Measurements from ENCODE around the gene OVOL1. TPM values are rescaled to one million over a fixed set of nuclear protein-coding genes. Genes with fewer than 3 reads are reported as not detected.

The OVOL1 gene
- total RNA-seq, 1 experiment from 2014 or later = not detected

DNA sequence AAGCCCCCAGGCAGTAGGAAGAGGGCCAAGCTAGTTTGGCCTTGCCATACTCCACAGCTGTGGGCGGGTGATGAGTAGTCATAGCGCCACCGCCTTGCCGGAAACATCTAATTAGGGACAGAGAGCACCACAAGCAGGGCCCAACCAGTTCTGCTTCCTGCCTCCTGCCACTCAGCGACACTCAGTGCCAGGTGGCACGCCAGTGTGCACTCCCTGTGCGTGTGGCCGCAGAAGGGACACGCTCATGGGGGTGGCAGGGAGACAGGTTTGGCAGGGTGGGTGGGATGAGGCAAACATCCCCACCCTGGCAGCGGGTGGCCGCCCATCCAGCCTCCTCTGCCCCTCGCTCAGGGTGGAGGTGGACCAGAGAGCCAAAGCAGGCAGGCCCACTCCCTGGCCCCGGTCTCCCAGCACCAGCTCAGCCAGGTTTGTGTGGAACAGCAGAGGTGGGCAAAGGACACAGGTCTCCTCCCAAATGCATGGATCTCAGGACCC is 4.9 kb downstream of the OVOL1 start:
- peak; percentile 53 for DNase-seq (ENCODE audit: low read depth)

- DNase-seq (ENCODE audit: low read depth) = no peak
Measured at GRCh38 chr11:65792456-65792855, 5.6 kb downstream of the OVOL1 start.

DNA sequence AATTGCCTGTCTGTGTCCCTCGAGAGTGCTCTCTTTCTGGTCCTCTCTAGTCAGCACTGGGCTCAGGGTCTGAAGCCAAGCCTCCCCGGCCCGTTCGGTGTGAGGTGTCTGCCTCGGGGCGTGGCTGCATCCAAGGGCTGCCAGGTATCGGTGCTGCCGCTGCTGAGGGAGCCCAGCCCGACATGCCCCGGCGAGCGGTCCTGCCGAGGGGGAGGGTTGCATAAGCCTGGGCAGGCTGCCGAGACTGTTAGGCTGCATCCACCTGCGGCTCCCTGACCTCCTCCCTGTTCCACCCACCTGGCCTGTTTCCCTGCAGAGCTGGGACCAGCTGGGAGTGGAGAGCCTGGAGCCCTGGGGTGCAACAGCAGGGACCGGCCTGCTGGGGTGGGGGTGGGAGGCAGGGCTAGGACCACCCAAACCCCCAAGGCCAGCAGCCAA is 6.3 kb downstream of the OVOL1 start:
- no peak for DNase-seq (ENCODE audit: low read depth)

DNA sequence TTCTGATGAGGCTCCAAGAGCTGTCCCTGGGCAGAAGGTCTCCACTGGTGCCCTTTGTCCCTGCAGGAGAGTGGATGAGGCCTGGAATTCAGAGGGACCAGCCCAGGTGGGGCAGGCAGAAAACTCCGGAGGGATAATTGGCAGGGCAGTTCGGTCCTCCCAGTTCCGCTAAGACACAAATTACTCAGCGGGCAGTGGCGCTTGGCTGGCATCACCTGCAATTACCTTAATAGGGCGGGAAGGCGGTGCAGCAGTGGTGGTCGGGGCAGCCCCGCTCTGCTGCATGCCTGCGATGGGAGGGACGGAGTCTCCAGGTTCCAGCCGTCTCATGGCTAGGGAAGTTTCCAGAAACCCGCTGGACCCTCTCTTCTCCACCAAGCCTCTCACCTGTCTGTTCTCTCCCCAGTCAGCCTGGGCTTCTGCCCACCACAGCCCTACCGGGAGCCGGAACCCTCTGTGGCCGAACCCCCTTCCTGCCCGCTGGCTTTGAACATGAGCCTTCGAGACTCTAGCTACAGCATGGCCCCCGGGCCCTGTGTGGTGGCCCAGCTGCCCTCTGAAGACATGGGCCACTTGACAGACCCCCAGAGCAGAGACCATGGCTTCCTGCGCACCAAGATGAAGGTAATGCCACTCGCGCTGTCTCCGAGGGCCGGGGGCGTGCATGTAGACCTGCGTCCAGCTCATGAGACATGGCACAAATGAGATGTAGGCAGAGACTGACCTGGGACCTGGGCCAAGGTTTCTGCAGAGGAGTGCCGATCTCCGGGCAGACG is 7.0 kb downstream of the OVOL1 start:
- no peak for DNase-seq (ENCODE audit: low read depth)

DNA sequence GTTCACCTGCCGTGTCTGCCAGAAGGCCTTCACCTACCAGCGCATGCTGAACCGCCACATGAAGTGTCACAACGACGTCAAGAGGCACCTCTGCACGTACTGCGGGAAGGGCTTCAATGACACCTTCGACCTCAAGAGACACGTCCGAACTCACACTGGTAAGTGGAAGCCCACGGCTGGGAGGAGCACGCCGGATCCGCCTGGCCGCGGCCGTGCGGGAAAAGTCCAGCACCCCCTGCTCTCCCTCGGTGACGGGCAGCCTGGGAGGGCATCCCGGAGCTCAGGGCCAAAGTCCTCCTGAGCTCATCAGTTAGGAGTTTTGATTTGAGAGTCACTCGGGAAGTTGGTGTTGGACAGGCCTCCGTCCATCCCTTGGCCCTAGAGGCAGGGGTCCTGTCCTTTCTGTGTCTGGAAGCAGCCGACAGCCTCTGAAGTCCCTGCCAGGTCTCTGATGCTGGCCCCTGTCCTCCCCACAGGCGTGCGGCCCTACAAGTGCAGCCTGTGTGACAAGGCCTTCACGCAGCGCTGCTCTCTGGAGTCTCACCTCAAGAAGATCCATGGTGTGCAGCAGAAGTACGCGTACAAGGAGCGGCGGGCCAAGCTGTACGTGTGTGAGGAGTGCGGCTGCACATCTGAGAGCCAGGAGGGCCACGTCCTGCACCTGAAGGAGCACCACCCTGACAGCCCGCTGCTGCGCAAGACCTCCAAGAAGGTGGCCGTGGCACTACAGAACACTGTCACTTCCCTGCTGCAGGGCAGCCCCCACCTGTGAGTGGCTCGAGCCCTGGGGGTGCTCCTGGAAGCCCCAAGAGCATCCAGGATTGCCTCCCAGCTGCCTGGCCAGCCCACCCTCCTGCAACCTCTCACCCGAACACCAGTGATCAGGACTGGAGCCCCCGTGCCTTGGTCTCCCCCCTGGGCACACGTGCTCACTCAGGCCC is 8.0 kb downstream of the OVOL1 start:
- DNase-seq (ENCODE audit: low read depth) = no peak

- DNase-seq (ENCODE audit: low read depth) = no peak
Measured at GRCh38 chr11:65796726-65797601, 10.1 kb downstream of the OVOL1 start.

- DNase-seq (ENCODE audit: low read depth) = no peak
Measured at GRCh38 chr11:65797711-65798110, 10.8 kb downstream of the OVOL1 start.

GRCh38 chr11:65798882-65799281 is 12.0 kb downstream of the OVOL1 start:
- no peak for DNase-seq (ENCODE audit: low read depth)

GRCh38 chr11:65801153-65801987 is 14.5 kb downstream of the OVOL1 start:
- no peak for DNase-seq (ENCODE audit: low read depth)

DNA sequence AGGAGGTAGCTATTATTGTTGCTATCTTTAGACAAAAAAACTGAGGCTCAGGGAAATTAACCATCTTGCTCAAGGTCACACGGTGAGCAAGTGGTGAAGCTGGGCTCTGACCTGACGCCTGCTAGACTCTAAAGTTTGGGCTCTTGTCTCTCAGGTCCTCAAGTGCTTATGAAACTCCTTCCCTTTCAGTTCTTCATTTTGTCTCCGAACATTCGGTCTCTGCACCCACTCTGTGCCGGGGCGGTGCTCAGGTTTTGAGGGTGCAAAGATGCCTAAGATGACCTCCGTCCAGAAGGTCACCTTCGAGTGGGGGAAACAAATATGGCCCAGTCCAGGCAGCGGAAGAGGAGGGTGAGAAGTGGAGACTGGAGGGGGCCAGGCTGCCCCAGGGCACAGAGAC is 16.0 kb downstream of the OVOL1 start:
- no peak for DNase-seq (ENCODE audit: low read depth)

- DNase-seq (ENCODE audit: low read depth) = no peak
Measured at GRCh38 chr11:65803797-65804492, 17.1 kb downstream of the OVOL1 start.

- no peak for DNase-seq (ENCODE audit: low read depth)
Measured at GRCh38 chr11:65806979-65807378, 20.1 kb downstream of the OVOL1 start.

DNA sequence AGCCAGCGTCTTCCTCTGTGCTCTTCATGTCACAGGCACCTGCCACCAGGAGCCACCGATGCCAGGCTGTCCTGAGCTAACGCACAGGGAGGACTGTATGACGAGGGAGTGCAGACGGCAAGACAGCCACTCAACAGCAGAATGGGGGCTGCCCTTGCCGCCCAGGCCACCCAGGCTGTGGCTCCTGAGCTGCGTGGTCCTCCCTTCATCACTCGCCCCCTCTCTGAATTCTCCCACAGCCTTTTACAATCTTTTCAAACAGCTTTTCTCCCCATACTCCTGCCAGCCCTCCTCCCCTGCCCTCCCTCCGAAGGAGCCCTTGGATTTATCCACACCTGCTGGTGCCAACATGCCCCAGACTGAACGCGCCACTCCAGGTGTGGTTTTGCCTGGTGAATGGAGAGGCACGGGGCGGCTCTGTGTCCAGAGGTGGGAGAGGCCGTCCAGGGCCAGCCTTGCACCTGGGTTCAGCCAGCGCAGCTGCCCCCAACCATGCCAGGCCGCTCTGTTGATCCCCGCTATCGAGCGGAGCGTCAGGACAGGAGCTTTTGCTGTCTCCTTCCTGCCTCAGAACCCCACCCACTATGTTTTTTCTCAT is 22.0 kb downstream of the OVOL1 start:
- no peak for DNase-seq (ENCODE audit: low read depth)

GRCh38 chr11:65809496-65809895 is 22.6 kb downstream of the OVOL1 start:
- no peak for DNase-seq (ENCODE audit: low read depth)

GRCh38 chr11:65810046-65810868 is 23.4 kb downstream of the OVOL1 start:
- no peak for DNase-seq (ENCODE audit: low read depth)

DNA sequence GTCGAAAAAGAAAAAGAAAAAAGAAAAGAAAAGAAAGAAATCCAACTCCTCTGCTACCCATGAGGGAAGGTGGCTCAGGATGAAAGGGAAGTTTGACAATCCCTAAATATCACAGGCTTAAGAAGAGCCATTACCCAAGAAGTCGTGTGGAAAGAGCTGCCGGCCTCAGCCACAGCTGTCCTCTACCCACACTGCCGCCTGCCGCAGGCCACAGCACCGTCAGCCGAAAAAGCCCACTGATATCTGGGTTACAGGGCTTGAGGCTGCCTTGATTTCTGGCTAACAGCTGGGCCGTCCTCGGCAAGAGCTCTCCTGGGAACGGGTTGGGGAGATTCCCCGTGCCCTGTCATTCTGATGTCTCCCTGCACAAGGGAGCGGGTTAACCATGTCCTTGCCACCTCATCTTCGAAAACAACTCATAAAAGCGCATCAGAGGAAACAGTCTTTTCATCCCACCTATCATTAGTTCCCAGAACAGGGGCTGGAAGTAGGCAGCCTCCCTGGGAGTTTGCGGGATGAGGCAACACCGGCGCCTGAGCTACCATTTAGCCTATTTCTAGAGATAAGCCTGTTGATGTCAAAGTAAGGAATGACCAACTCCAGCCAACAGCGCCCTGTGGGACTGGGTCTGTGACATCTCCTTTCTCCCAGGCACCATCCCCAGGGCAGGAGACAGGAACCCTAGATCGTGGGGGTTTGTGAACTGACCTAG is 25.1 kb downstream of the OVOL1 start:
- DNase-seq (ENCODE audit: low read depth) = no peak

DNA sequence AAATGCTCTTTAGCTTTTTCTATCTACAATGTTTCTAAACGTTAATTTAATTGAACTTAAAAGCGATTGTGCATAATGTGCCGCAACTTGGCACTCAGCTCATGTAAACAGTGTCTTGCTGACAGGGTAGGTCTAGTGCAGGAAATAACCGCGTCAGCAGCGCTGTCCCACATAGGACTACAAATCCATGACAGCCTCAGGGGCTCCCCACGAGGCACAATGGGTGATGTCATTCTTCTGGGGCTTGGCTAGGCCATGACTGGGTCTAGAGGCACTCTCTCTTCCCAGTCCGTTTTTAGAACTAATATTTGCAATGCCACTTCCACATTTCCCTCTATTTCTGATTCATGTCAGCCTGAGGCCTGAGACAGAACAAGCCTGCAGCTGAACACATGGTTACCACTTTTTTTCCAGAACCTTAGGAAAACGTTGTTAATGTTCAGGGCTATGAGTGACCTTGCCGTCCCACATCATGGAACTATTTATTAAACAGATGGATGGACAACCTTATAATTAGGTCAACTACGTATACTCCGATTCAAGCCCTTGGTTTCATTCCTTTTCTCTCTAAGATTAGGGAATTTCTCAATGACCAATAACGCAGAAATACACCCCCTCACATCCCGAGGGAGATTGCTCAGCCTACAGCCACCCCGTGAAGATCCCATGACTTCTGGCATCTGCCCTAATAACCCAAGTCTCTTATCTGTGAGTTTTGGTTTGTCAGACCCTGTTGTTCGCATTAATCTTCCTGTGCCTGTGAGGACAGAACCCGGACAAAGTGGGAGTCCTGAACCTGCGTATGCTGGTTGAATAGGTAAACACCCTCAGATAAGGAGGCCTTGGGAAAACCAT is 27.5 kb downstream of the OVOL1 start:
- peak; percentile 73 for DNase-seq (ENCODE audit: low read depth)

Measured in RPMI7951 (cell line).